Endodermal cell (in vitro differentiated cells): ENCODE data around the gene NCMAP. TPM values are rescaled to one million over a fixed set of nuclear protein-coding genes. Genes with fewer than 3 reads are reported as not detected.

ENCODE experiments used
- DNase-seq: peaks from one replicate; pipeline ENCODE4 v3.0.0-alpha.2; 2017
- H3K27ac ChIP-seq: 2 replicates; pipeline ENCODE4 v1.5.1; 2013; ENCODE audit warnings: mild to moderate bottlenecking, low read depth, low read length, moderate library complexity
- H3K27me3 ChIP-seq: 2 replicates; pipeline ENCODE4 v1.6.1; 2013; ENCODE audit warnings: mild to moderate bottlenecking, low read length, moderate library complexity; ENCODE audit not compliant: insufficient read depth, control insufficient read depth, poor library complexity, severe bottlenecking
- H3K36me3 ChIP-seq: 2 replicates; pipeline ENCODE4 v1.7.0; 2013; ENCODE audit warnings: mild to moderate bottlenecking, low read length, moderate library complexity; ENCODE audit not compliant: control insufficient read depth, insufficient read depth
- H3K4me1 ChIP-seq: one replicate; pipeline ENCODE4 v1.7.0; 2013; ENCODE audit warnings: low read length; ENCODE audit not compliant: control insufficient read depth, insufficient read depth
- H3K4me3 ChIP-seq: 2 replicates; pipeline ENCODE4 v1.5.1; 2013; ENCODE audit warnings: mild to moderate bottlenecking, low read length, moderate library complexity
- H3K9ac ChIP-seq: 2 replicates; pipeline ENCODE4 v1.6.1; 2013; ENCODE audit warnings: mild to moderate bottlenecking, low read length, moderate library complexity; ENCODE audit not compliant: poor library complexity, severe bottlenecking; ENCODE audit errors: extremely low read depth
- H3K9me3 ChIP-seq: 2 replicates; pipeline ENCODE4 v1.6.1; 2013; ENCODE audit warnings: mild to moderate bottlenecking, low read length, moderate library complexity; ENCODE audit not compliant: control insufficient read depth
- H3K27ac Mint-ChIP-seq: 2 replicates; pipeline ENCODE4 v1.8.0; 2020; ENCODE audit warnings: mixed read lengths
- H3K27me3 Mint-ChIP-seq: 2 replicates; pipeline ENCODE4 v1.8.0; 2021; ENCODE audit warnings: mild to moderate bottlenecking, mixed read lengths; ENCODE audit not compliant: insufficient read depth
- H3K36me3 Mint-ChIP-seq: 2 replicates; pipeline ENCODE4 v1.8.0; 2020; ENCODE audit warnings: low read depth, mixed read lengths
- H3K4me1 Mint-ChIP-seq: 2 replicates; pipeline ENCODE4 v1.8.0; 2020; ENCODE audit warnings: mixed read lengths
- H3K4me3 Mint-ChIP-seq: 2 replicates; pipeline ENCODE4 v1.8.0; 2020; ENCODE audit warnings: mild to moderate bottlenecking, moderate library complexity, mixed read lengths
- H3K9me3 Mint-ChIP-seq: 2 replicates; pipeline ENCODE4 v1.8.0; 2020; ENCODE audit warnings: mild to moderate bottlenecking, mixed read lengths
- CTCF ChIP-seq: fragments of 200-600 bp; sonication (generic); conservative IDR thresholded peaks from 2 replicates; pipeline ENCODE4 v1.5.0; 2021; ENCODE audit warnings: antibody characterized with exemption, mild to moderate bottlenecking
- WGBS, 2 experiments: methylation state at CpG; one replicate each; pipeline versions ENCODE4 v1.1.5 to v1.1.7; 2013; ENCODE audit warnings: missing lambda C conversion rate in 2 of 2, mixed read lengths in 1 of 2; ENCODE audit not compliant: insufficient coverage in 1 of 2, insufficient read length in 1 of 2; 5-methylcytosine and 5-hydroxymethylcytosine counted together
- total RNA-seq, 2 donors: library from RNA; stranded (reverse); fragmentation: NEBNext Ultra II Directional in 1 of 2; extraction: Animal tissue kit (Norgen Biotek cat#: 25700) in 1 of 2; gene quantifications; 2 replicates in 1 of 2; 3 replicates in 1 of 2; pipeline ENCODE4 v1.2.1, GENCODE V29; 2021

The NCMAP gene
- total RNA-seq, 2 donors from 2014 or later, result 0.15 to 0.42 TPM

- TF ChIP-seq CTCF, result no peak
- 84 to 88% methylated on average over 10 of the region's 10 CpGs for WGBS, 2 experiments
- DNase-seq, result no peak
Measured at GRCh38 chr1:24580756-24581155, 24.9 kb downstream of the NCMAP start.

GRCh38 chr1:24584171-24584647, 28.3 kb downstream of the NCMAP start:
- Mint-ChIP-seq H3K4me3 (no peak overlapping the region), H3K9me3 (no peaks in the 10 kb centered on the region), H3K27ac (no peak overlapping the region), H3K27me3 (peaks cover 10% of the 10 kb centered on the region), H3K4me1 (no peaks in the 10 kb centered on the region), H3K36me3 (no peaks in the 10 kb centered on the region)
- H3K4me3 ChIP-seq, result no peak overlapping the region
- no peak for TF ChIP-seq CTCF
- H3K4me1 ChIP-seq, result no peaks in the 10 kb centered on the region
- H3K27ac ChIP-seq, result no peak overlapping the region
- no peak for DNase-seq
- 87 to 98% methylated on average over 4 to 6 of the region's 6 CpGs for WGBS, 2 experiments
- no peak overlapping the region for H3K9ac ChIP-seq
- no peaks in the 10 kb centered on the region for H3K36me3 ChIP-seq
- H3K9me3 ChIP-seq, result no peaks in the 10 kb centered on the region
- peaks cover 7% of the 10 kb centered on the region for H3K27me3 ChIP-seq

More at GRCh38 chr1:24580756-24581155, 24.9 kb downstream of the NCMAP start:
- Histone ChIP-seq H3K36me3 (no peaks in the 10 kb centered on the region), H3K27ac (no peak overlapping the region), H3K4me1 (no peaks in the 10 kb centered on the region), H3K9ac (no peak overlapping the region), H3K27me3 (peaks cover 3% of the 10 kb centered on the region), H3K4me3 (no peak overlapping the region), H3K9me3 (no peaks in the 10 kb centered on the region)
- no peaks in the 10 kb centered on the region for H3K36me3 Mint-ChIP-seq
- H3K4me1 Mint-ChIP-seq, result no peaks in the 10 kb centered on the region
- H3K27ac Mint-ChIP-seq, result no peak overlapping the region
- H3K9me3 Mint-ChIP-seq, result no peaks in the 10 kb centered on the region
- H3K4me3 Mint-ChIP-seq, result no peak overlapping the region
- peaks cover 7% of the 10 kb centered on the region for H3K27me3 Mint-ChIP-seq

DNA sequence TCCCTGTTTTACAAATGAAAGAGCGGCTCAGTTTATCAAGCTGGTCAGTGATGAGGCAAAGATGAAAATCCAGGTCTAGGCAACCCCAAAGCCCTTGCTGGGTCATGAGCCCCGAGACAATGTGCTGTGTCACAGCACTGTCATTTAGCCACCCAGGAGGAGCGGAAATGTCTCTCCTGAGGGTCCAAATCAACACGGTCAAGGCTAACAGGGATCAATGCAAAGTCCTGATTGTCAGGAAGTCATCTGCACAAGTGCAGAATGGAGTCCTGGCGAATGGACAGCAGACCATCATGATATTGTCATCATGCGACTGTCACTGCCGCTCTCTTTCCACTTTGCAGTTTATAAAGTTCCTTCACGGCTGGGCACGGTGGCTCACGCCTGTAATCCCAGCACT, 30.2 kb downstream of the NCMAP start:
- Histone ChIP-seq H3K9me3 (no peaks in the 10 kb centered on the region), H3K36me3 (no peaks in the 10 kb centered on the region), H3K9ac (no peak overlapping the region), H3K27ac (no peak overlapping the region), H3K4me1 (no peaks in the 10 kb centered on the region), H3K4me3 (no peak overlapping the region), H3K27me3 (peaks cover 7% of the 10 kb centered on the region)
- 86 to 88% methylated on average over 9 to 10 of the region's 10 CpGs for WGBS, 2 experiments
- no peak for DNase-seq
- no peaks in the 10 kb centered on the region for H3K9me3 Mint-ChIP-seq
- no peak for TF ChIP-seq CTCF
- H3K4me1 Mint-ChIP-seq, result no peaks in the 10 kb centered on the region
- H3K4me3 Mint-ChIP-seq, result no peak overlapping the region
- no peak overlapping the region for H3K27ac Mint-ChIP-seq
- peaks cover 10% of the 10 kb centered on the region for H3K27me3 Mint-ChIP-seq
- H3K36me3 Mint-ChIP-seq, result no peaks in the 10 kb centered on the region
